Neural cell (in vitro differentiated cells): Measurements from ENCODE around the gene LRRC74A. TPM values are rescaled to one million over a fixed set of nuclear protein-coding genes. Genes with fewer than 3 reads are reported as not detected.

Experiments used
- H2AFZ ChIP-seq: fragments of 200-600, 300-800 bp; sonication (generic), shearing (Covaris generic); 2 replicates; pipeline ENCODE4 v1.6.0; 2014; ENCODE audit warnings: low read depth, mild to moderate bottlenecking, antibody characterized with exemption, low read length, moderate library complexity
- H3F3A ChIP-seq: fragments of 200-600 bp; shearing (Covaris generic); 2 replicates; pipeline ENCODE4 v1.6.1; 2016; ENCODE audit warnings: mild to moderate bottlenecking, moderate library complexity, mixed read lengths, antibody characterized with exemption, low read length; ENCODE audit not compliant: insufficient read depth, poor library complexity, severe bottlenecking
- H3K27ac ChIP-seq: fragments of 200-600, 300-800 bp; sonication (generic), shearing (Covaris generic); 2 replicates; pipeline ENCODE4 v1.5.1; 2014; ENCODE audit warnings: mild to moderate bottlenecking, low read length, moderate library complexity
- H3K27me3 ChIP-seq: fragments of 300-800, 200-600 bp; sonication (generic), shearing (Covaris generic); 2 replicates; pipeline ENCODE4 v1.6.0; 2014; ENCODE audit warnings: mild to moderate bottlenecking, low read depth, low read length, moderate library complexity; ENCODE audit not compliant: insufficient read depth
- H3K36me3 ChIP-seq: fragments of 300-800, 200-600 bp; sonication (generic), shearing (Covaris generic); 2 replicates; pipeline ENCODE4 v1.5.1; 2014; ENCODE audit warnings: mild to moderate bottlenecking, antibody characterized with exemption, low read length, moderate library complexity; ENCODE audit not compliant: insufficient read depth
- H3K4me2 ChIP-seq: fragments of 300-800, 200-600 bp; sonication (generic), shearing (Covaris generic); 2 replicates; pipeline ENCODE4 v1.6.0; 2014; ENCODE audit warnings: mild to moderate bottlenecking, low read length
- H3K4me3 ChIP-seq: fragments of 300-800, 200-600 bp; sonication (generic), shearing (Covaris generic); 2 replicates; pipeline ENCODE4 v1.5.1; 2014; ENCODE audit warnings: mild to moderate bottlenecking, low read length, moderate library complexity
- H3K79me2 ChIP-seq: fragments of 200-600 bp; shearing (Covaris generic); replicated peaks from 2 replicates; pipeline ENCODE4 v1.6.0; 2014; ENCODE audit warnings: mild to moderate bottlenecking, low read length, moderate library complexity; ENCODE audit not compliant: insufficient read depth
- H3K9ac ChIP-seq: fragments of 300-800, 200-600 bp; sonication (generic), shearing (Covaris generic); 2 replicates; pipeline ENCODE4 v1.6.1; 2016; ENCODE audit warnings: mild to moderate bottlenecking, low read length, mixed read lengths
- H3K9me2 ChIP-seq: fragments of 200-600 bp; shearing (Covaris generic); 2 replicates; pipeline ENCODE4 v1.6.1; 2016; ENCODE audit warnings: mild to moderate bottlenecking, low read length, mixed read lengths; ENCODE audit not compliant: insufficient read depth
- H3K9me3 ChIP-seq: fragments of 200-600, 300-800 bp; sonication (generic), shearing (Covaris generic); 2 replicates; pipeline ENCODE4 v1.6.1; 2016; ENCODE audit warnings: mild to moderate bottlenecking, mixed run types, low read length, moderate library complexity, mixed read lengths
- H4K20me1 ChIP-seq: fragments of 200-600 bp; shearing (Covaris generic); 2 replicates; pipeline ENCODE4 v1.6.1; 2016; ENCODE audit warnings: mild to moderate bottlenecking, mixed run types; ENCODE audit not compliant: insufficient read depth
- EP300 ChIP-seq: fragments of 450-650 bp; conservative IDR thresholded peaks from 2 replicates; pipeline ENCODE4 v1.6.1; 2014; ENCODE audit warnings: antibody characterized with exemption, mild to moderate bottlenecking, moderate library complexity; ENCODE audit not compliant: poor library complexity, severe bottlenecking
- EZH2 ChIP-seq: fragments of 200-600, 300-800 bp; shearing (Covaris generic), sonication (generic); IDR thresholded peaks from 2 replicates; pipeline ENCODE4 v1.6.1; 2014; ENCODE audit warnings: antibody characterized with exemption, low read length, borderline replicate concordance, mild to moderate bottlenecking; ENCODE audit not compliant: insufficient read depth, poor library complexity, severe bottlenecking
- MXI1 ChIP-seq: fragments of 450-650 bp; conservative IDR thresholded peaks from 2 replicates; pipeline ENCODE4 v1.6.1; 2014; ENCODE audit warnings: antibody characterized with exemption, mild to moderate bottlenecking; ENCODE audit not compliant: poor library complexity, severe bottlenecking
- POLR2AphosphoS5 ChIP-seq: IDR thresholded peaks from 2 replicates; pipeline ENCODE4 v1.6.1; 2012
- RAD21 ChIP-seq: fragments of 450-650 bp; conservative IDR thresholded peaks from 2 replicates; pipeline ENCODE4 v1.6.1; 2014; ENCODE audit warnings: antibody characterized with exemption, mild to moderate bottlenecking, moderate library complexity
- REST ChIP-seq: IDR thresholded peaks from 2 replicates; pipeline ENCODE4 v1.6.1; 2012; ENCODE audit warnings: borderline replicate concordance
- SMC3 ChIP-seq: fragments of 450-650 bp; conservative IDR thresholded peaks from 2 replicates; pipeline ENCODE4 v1.6.1; 2014; ENCODE audit warnings: antibody characterized with exemption, mild to moderate bottlenecking, moderate library complexity; ENCODE audit not compliant: poor library complexity
- TAF1 ChIP-seq: IDR thresholded peaks from 2 replicates; pipeline ENCODE4 v1.6.1; 2012; ENCODE audit warnings: low read depth
- polyA plus RNA-seq: library from polyadenylated mRNA; depleted of rRNA; stranded (reverse); fragments of >200 nt; gene quantifications from 2 replicates; pipeline ENCODE4 v1.2.3, GENCODE V29; 2014
- TF ChIP-seq, protein P1 (sequence below): fragments of 450-650 bp; IDR thresholded peaks from 2 replicates; pipeline ENCODE4 v1.5.1; 2014; ENCODE audit warnings: antibody characterized with exemption, mild to moderate bottlenecking, moderate library complexity; ENCODE audit not compliant: poor library complexity, severe bottlenecking

Gene LRRC74A
- polyA plus RNA-seq, 1 donor from 2014 or later, result not detected

DNA sequence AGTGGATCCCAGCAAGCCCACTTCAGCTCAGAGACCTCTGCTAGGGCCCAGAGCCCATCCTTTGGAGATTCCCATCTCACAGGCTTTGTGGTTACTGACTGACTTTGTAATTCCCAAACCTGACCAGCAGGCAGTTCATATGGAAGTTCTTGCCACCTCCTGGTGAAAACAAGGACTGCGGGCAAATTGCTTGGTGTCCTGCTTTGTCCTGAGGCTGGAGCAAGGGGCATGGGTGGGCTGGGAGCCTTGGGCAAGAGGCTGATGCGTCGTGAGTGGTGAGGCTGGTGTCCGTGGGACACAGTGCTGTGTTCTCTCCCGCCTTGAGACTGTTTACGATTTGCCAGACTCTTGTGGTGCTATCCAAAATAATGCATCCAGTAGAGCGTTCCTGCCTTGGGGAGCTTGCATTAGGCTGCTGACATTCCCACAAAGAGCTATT lies 91.0 kb downstream of the LRRC74A start:
- Histone ChIP-seq H3K9me3 (no peaks in the 10 kb centered on the region), H3K27me3 (no peaks in the 10 kb centered on the region), H3K27ac (peak overlapping the region; percentile 100), H3K36me3 (no peaks in the 10 kb centered on the region), H3K9ac (peak overlapping the region; percentile 93), H3F3A (peaks cover 15% of the 10 kb centered on the region), H2AFZ (no peak overlapping the region), H3K4me3 (no peak overlapping the region), H4K20me1 (no peaks in the 10 kb centered on the region), H3K4me2 (peak overlapping the region; percentile 48), H3K79me2 (peaks cover 7% of the 10 kb centered on the region), H3K9me2 (no peaks in the 10 kb centered on the region)
- TF ChIP-seq SMC3 (peak; percentile 70), TAF1 (no peak), EP300 (no peak), POLR2AphosphoS5 (no peak), EZH2 (no peak), MXI1 (no peak), RAD21 (peak; percentile 62), REST (peak; percentile 25)
- TF ChIP-seq, protein P1, sequence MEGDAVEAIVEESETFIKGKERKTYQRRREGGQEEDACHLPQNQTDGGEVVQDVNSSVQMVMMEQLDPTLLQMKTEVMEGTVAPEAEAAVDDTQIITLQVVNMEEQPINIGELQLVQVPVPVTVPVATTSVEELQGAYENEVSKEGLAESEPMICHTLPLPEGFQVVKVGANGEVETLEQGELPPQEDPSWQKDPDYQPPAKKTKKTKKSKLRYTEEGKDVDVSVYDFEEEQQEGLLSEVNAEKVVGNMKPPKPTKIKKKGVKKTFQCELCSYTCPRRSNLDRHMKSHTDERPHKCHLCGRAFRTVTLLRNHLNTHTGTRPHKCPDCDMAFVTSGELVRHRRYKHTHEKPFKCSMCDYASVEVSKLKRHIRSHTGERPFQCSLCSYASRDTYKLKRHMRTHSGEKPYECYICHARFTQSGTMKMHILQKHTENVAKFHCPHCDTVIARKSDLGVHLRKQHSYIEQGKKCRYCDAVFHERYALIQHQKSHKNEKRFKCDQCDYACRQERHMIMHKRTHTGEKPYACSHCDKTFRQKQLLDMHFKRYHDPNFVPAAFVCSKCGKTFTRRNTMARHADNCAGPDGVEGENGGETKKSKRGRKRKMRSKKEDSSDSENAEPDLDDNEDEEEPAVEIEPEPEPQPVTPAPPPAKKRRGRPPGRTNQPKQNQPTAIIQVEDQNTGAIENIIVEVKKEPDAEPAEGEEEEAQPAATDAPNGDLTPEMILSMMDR, result peak; percentile 71

DNA sequence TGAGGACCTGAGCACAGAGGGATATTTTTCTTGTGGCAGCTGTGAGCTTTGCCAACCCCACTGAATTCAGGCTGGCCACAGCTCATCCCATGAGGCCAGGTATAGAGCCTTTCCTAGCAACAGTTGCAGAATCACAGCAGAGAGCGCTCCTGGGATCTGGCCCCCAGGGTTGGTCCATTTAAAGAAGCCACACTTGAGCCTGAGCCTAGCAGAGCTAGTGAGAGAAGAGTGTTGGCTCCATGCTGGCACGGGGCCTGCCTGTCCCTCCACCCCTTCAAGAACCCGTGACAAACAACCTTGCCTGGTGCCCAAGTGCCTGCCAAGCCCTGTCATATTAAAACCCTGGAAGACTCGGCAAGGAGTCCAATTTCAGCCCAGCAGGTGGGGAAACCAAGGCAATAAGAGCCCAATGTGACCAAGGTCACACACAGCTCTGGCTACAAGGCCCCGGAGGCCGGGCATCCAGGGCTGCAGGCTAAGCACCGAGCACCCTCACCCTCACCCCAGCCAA lies 91.6 kb downstream of the LRRC74A start:
- peak overlapping the region; percentile 48 for H3K4me2 ChIP-seq
- no peaks in the 10 kb centered on the region for H3K9me3 ChIP-seq
- H3K4me3 ChIP-seq, result peak overlapping the region; percentile 61
- H3K79me2 ChIP-seq, result peaks cover 7% of the 10 kb centered on the region
- no peaks in the 10 kb centered on the region for H3K9me2 ChIP-seq
- no peaks in the 10 kb centered on the region for H3K27me3 ChIP-seq
- no peaks in the 10 kb centered on the region for H4K20me1 ChIP-seq
- H3K9ac ChIP-seq, result peak overlapping the region; percentile 93
- TF ChIP-seq SMC3, result no peak
- no peak for TF ChIP-seq REST
- no peak for TF ChIP-seq EZH2
- no peak for TF ChIP-seq MXI1
- no peak overlapping the region for H2AFZ ChIP-seq
- peak overlapping the region; percentile 100 for H3K27ac ChIP-seq
- no peaks in the 10 kb centered on the region for H3K36me3 ChIP-seq
- H3F3A ChIP-seq, result peaks cover 16% of the 10 kb centered on the region
